OCI-LY1 (cell line): ENCODE measurements around the gene PTPRD.

Experiments used
- EZH2 ChIP-seq: fragments of 200-600 bp; sonication (generic), shearing (Covaris generic); IDR thresholded peaks from 2 replicates; pipeline ENCODE4 v1.8.0; 2017; ENCODE audit warnings: borderline replicate concordance, mixed run types, mild to moderate bottlenecking, antibody characterized with exemption, low read length, moderate library complexity, mixed read lengths
- TF ChIP-seq, protein P1 (sequence below): fragments of 200-600 bp; sonication (generic), shearing (Covaris generic); IDR thresholded peaks from 2 replicates; pipeline ENCODE4 v1.5.1; 2017; ENCODE audit warnings: mild to moderate bottlenecking, antibody characterized with exemption, low read length, moderate library complexity, mixed read lengths

DNA sequence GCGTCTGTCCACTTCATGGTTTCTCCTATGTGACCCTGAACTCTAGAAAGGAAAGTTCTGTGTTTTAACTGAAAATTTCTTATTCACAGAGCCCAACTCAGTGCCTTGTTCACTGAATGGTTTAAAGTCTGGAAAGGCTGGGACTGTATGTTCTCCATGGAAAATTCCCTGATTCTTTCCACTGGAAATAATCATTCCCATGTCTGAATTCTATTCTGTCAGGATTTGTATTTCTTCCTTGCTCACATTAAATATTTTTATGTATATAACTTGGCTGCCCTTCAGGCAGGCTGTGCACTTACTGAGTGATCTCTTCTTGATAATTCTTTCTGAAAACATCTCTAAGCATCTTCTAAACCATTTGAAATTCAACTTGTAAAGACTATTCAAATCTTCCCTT lies 1686.3 kb downstream of the PTPRD start:
- TF ChIP-seq, protein P1, sequence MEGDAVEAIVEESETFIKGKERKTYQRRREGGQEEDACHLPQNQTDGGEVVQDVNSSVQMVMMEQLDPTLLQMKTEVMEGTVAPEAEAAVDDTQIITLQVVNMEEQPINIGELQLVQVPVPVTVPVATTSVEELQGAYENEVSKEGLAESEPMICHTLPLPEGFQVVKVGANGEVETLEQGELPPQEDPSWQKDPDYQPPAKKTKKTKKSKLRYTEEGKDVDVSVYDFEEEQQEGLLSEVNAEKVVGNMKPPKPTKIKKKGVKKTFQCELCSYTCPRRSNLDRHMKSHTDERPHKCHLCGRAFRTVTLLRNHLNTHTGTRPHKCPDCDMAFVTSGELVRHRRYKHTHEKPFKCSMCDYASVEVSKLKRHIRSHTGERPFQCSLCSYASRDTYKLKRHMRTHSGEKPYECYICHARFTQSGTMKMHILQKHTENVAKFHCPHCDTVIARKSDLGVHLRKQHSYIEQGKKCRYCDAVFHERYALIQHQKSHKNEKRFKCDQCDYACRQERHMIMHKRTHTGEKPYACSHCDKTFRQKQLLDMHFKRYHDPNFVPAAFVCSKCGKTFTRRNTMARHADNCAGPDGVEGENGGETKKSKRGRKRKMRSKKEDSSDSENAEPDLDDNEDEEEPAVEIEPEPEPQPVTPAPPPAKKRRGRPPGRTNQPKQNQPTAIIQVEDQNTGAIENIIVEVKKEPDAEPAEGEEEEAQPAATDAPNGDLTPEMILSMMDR: no peak
- no peak for TF ChIP-seq EZH2
